Ishikawa (cell line): Measurements from ENCODE around the gene PDSS2.

ENCODE experiments used
- CREB1 ChIP-seq: IDR thresholded peaks from 2 replicates; pipeline ENCODE4 v1.6.1; 2012; ENCODE audit warnings: low read depth
- FOXM1 ChIP-seq: IDR thresholded peaks from 2 replicates; pipeline ENCODE4 v1.6.1; 2012; ENCODE audit warnings: low read depth, borderline replicate concordance
- TAF1 ChIP-seq: IDR thresholded peaks from 2 replicates; pipeline ENCODE4 v1.6.1; 2012; ENCODE audit warnings: low read depth, mild to moderate bottlenecking
- TEAD4 ChIP-seq: IDR thresholded peaks from 2 replicates; pipeline ENCODE4 v1.6.1; 2012
- ZBTB7A ChIP-seq: IDR thresholded peaks from 2 replicates; pipeline ENCODE4 v1.6.1; 2012; ENCODE audit warnings: low read depth
- TF ChIP-seq, protein P1 (sequence below): IDR thresholded peaks from 2 replicates; pipeline ENCODE4 v1.6.1; 2012

DNA sequence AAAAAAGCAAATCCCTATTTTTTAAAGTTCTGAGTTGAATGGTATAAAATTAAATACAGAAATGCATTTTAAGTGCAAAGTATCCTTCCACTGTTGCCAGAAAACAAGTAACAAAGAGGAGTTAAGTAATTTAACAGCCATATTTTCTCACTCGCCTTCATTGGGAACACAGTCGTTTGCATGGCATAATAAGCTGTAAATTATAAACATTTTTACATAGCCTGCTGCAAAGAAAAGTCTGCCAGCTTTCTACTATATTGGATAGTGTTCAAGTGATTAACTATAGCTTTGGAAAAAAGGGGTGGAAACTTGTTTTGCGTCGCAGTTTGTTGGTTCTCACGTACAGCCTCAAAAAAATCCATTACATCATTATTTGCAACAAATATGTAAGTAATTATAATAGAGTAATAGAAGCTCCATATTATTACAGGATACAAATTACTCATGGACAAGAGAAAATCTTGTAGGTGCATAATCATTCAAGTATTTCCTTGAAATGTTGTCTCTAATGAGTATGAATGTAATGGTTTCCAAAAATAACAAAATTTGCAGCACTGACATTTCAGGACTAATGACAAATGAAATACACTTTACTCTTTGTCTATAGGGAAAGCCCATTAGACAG is 139.3 kb downstream of the PDSS2 start:
- TF ChIP-seq FOXM1, result no peak
- no peak for TF ChIP-seq ZBTB7A
- TF ChIP-seq CREB1, result no peak
- TF ChIP-seq TAF1, result no peak
- TF ChIP-seq, protein P1, sequence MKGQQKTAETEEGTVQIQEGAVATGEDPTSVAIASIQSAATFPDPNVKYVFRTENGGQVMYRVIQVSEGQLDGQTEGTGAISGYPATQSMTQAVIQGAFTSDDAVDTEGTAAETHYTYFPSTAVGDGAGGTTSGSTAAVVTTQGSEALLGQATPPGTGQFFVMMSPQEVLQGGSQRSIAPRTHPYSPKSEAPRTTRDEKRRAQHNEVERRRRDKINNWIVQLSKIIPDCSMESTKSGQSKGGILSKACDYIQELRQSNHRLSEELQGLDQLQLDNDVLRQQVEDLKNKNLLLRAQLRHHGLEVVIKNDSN, result no peak
- no peak for TF ChIP-seq TEAD4
